HL-60 (cell line): ENCODE data around the gene CMA1.
"Not testable (repeated sequence)": the region's sequence is repeated elsewhere in the genome, so short reads cannot be mapped to it uniquely, and the experiment has no call there.

Experiments
- CTCF ChIP-seq: IDR thresholded peaks from one replicate; pipeline ENCODE4 v1.5.1; 2011; ENCODE audit warnings: low read length, control low read depth, inconsistent platforms; ENCODE audit not compliant: insufficient read depth
- GABPA ChIP-seq: IDR thresholded peaks from 2 replicates; pipeline ENCODE4 v1.6.1; 2012; ENCODE audit warnings: low read depth
- POLR2AphosphoS5 ChIP-seq: IDR thresholded peaks from 2 replicates; pipeline ENCODE4 v1.6.1; 2012; ENCODE audit warnings: low read depth
- REST ChIP-seq: IDR thresholded peaks from 2 replicates; pipeline ENCODE4 v1.6.1; 2012; ENCODE audit warnings: low read depth; ENCODE audit not compliant: insufficient replicate concordance
- SPI1 ChIP-seq: IDR thresholded peaks from 2 replicates; pipeline ENCODE4 v1.6.1; 2012; ENCODE audit warnings: low read depth, mild to moderate bottlenecking, borderline replicate concordance

- TF ChIP-seq CTCF, REST, POLR2AphosphoS5, GABPA, SPI1: not testable (repeated sequence)
These were observed 16.3 kb downstream of the CMA1 start for GRCh38 chr14:24491586-24492408.
